Endothelial cell of umbilical vein (primary cell): Measurements from ENCODE around the gene CFAP46. TPM values are rescaled to one million over a fixed set of nuclear protein-coding genes. Genes with fewer than 3 reads are reported as not detected.

Experiments used
- BruUV-seq: library from RNA; stranded (reverse); fragments of 400-500 nt; replicated peaks from 2 replicates; lab custom pipeline; 2021; lab: Mats Ljungman, UMichigan
- CTCF ChIA-PET: fragments of 300-600, 350-600 bp; sonication (Branson Sonifier 250); formaldehyde crosslinking; loops from one replicate; lab custom pipeline; 2021; ENCODE audit warnings: antibody characterized with exemption, inconsistent platforms; lab: Charles Lee
- POLR2A ChIA-PET: fragments of 300-600, 350-600 bp; sonication (Branson Sonifier 250); formaldehyde crosslinking; loops from one replicate; lab custom pipeline; 2021; ENCODE audit warnings: antibody characterized with exemption, inconsistent platforms; lab: Charles Lee
- DNase-seq: peaks from one replicate; pipeline ENCODE4 v3.0.0-alpha.2; 2011; ENCODE audit warnings: low read depth, low spot score
- FAIRE-seq: peaks from 2 replicates; lab custom pipeline; 2011; peaks lifted over from hg19 to GRCh38; lab: Jason Lieb, UNC
- H2AFZ ChIP-seq: 2 replicates; pipeline ENCODE4 v1.6.0; 2012; ENCODE audit warnings: low read depth, low read length, control low read depth, inconsistent platforms
- H3K27ac ChIP-seq: 2 replicates; pipeline ENCODE4 v1.5.1; 2011; ENCODE audit warnings: low read depth, mild to moderate bottlenecking, control low read depth, low read length, moderate library complexity; ENCODE audit not compliant: insufficient read depth
- H3K27me3 ChIP-seq, 2 experiments: 2 replicates each; pipeline versions ENCODE4 v1.6.0 to v1.6.1; 2011; ENCODE audit warnings: low read length in 2 of 2, mixed read lengths in 1 of 2; ENCODE audit not compliant: control insufficient read depth in 2 of 2, insufficient read depth in 2 of 2
- H3K36me3 ChIP-seq, 2 experiments: 2 replicates in 1 of 2; 3 replicates in 1 of 2; pipeline ENCODE4 v1.5.1; 2011; ENCODE audit warnings: low read length in 2 of 2, mild to moderate bottlenecking in 1 of 2, moderate library complexity in 1 of 2; ENCODE audit not compliant: control insufficient read depth in 2 of 2, insufficient read depth in 2 of 2; ENCODE audit errors: extremely low read depth in 1 of 2
- H3K4me1 ChIP-seq: 3 replicates; pipeline ENCODE4 v1.5.1; 2011; ENCODE audit warnings: mild to moderate bottlenecking, low read length; ENCODE audit not compliant: control insufficient read depth, insufficient read depth; ENCODE audit errors: extremely low read depth
- H3K4me2 ChIP-seq: 2 replicates; pipeline ENCODE4 v1.6.1; 2011; ENCODE audit warnings: low read length, control low read depth, mixed read lengths; ENCODE audit not compliant: insufficient read depth
- H3K4me3 ChIP-seq, 3 experiments: fragments of 200-600 bp in 1 of 3; sonication (generic), shearing (Covaris generic) in 1 of 3; replicated peaks in 1 of 3; 2 replicates each; pipeline ENCODE4 v1.5.1; 2011 to 2016; ENCODE audit warnings: control low read depth in 3 of 3, low read length in 3 of 3, mild to moderate bottlenecking in 2 of 3, inconsistent platforms in 1 of 3, low read depth in 1 of 3, moderate library complexity in 1 of 3; ENCODE audit not compliant: insufficient read depth in 1 of 3
- H3K79me2 ChIP-seq: 2 replicates; pipeline ENCODE4 v1.6.0; 2012; ENCODE audit warnings: low read length, inconsistent platforms; ENCODE audit not compliant: control insufficient read depth, insufficient read depth
- H3K9ac ChIP-seq: replicated peaks from 2 replicates; pipeline ENCODE3; 2011; ENCODE audit warnings: low read length, control low read depth; ENCODE audit not compliant: insufficient read depth; ENCODE audit errors: extremely low read depth
- H3K9me1 ChIP-seq: replicated peaks from 3 replicates; pipeline ENCODE4 v1.6.0; 2011; ENCODE audit warnings: mild to moderate bottlenecking, low read length; ENCODE audit not compliant: control insufficient read depth, insufficient read depth; ENCODE audit errors: extremely low read depth
- H3K9me3 ChIP-seq: replicated peaks from 2 replicates; pipeline ENCODE4 v1.5.1; 2012; ENCODE audit warnings: low read length, inconsistent platforms; ENCODE audit not compliant: control insufficient read depth, insufficient read depth
- H4K20me1 ChIP-seq: replicated peaks from 2 replicates; pipeline ENCODE3; 2011; ENCODE audit warnings: mild to moderate bottlenecking, low read length; ENCODE audit not compliant: control insufficient read depth, insufficient read depth; ENCODE audit errors: extremely low read depth
- EZH2 ChIP-seq: IDR thresholded peaks from 2 replicates; pipeline ENCODE4 v1.6.1; 2012; ENCODE audit warnings: borderline replicate concordance, low read depth, mild to moderate bottlenecking, moderate library complexity, low read length, inconsistent platforms; ENCODE audit not compliant: severe bottlenecking
- JUN ChIP-seq: IDR thresholded peaks from 2 replicates; pipeline ENCODE4 v1.6.1; 2011; ENCODE audit warnings: borderline replicate concordance, low read depth; ENCODE audit not compliant: insufficient read length, insufficient read depth
- MYC ChIP-seq: IDR thresholded peaks from one replicate; pipeline ENCODE4 v1.6.1; 2011; ENCODE audit warnings: mild to moderate bottlenecking, low read depth, low read length
- POLR2A ChIP-seq: IDR thresholded peaks from 2 replicates; pipeline ENCODE4 v1.6.1; 2012; ENCODE audit warnings: low read depth, mild to moderate bottlenecking, control low read depth, low read length
- POLR2AphosphoS5 ChIP-seq: IDR thresholded peaks from 2 replicates; pipeline ENCODE4 v1.6.1; 2012; ENCODE audit warnings: low read depth, mild to moderate bottlenecking, control low read depth, low read length, moderate library complexity; ENCODE audit not compliant: insufficient read depth
- dilution Hi-C: fragments of 300-500 bp; cut with MboI; formaldehyde crosslinking; loops from one replicate; pipeline ENCODE4 v1.15.0; 2019; ENCODE audit warnings: low sequenced_read_pairs; ENCODE audit not compliant: extremely low pct_ligation_motif_present
- intact Hi-C: fragments of 100-400 bp; cut with micrococcal nuclease; formaldehyde crosslinking; loops from one replicate; pipeline ENCODE4 v1.10.0; 2022
- polyA plus RNA-seq, 4 experiments: library from polyadenylated mRNA; depleted of rRNA in 3 of 4; stranded (reverse) in 3 of 4; unstranded in 1 of 4; fragments of >200 nt; gene quantifications; 2 replicates each; pipeline versions ENCODE4 v1.2.1 to v1.2.3, GENCODE V29; 2011 to 2012; ENCODE audit warnings: missing spikeins in 1 of 4
- total RNA-seq: library from RNA; stranded (reverse); gene quantifications from 2 replicates; pipeline ENCODE4 v1.2.3, GENCODE V29; 2021
- TF ChIP-seq, protein P1 (sequence below): IDR thresholded peaks from 2 replicates; pipeline ENCODE4 v1.6.1; 2011; ENCODE audit not compliant: insufficient read depth, insufficient read length
- TF ChIP-seq, protein P2 (sequence below), 2 donors: IDR thresholded peaks; 1 replicate in 1 of 2; 2 replicates in 1 of 2; pipeline ENCODE4 v1.5.1; 2011; ENCODE audit warnings: low read length in 2 of 2, mild to moderate bottlenecking in 2 of 2, moderate library complexity in 2 of 2, control low read depth in 1 of 2, inconsistent platforms in 1 of 2, low read depth in 1 of 2; ENCODE audit not compliant: insufficient read depth in 1 of 2; ENCODE audit errors: extremely low read depth in 1 of 2

Gene CFAP46
- total and polyA plus RNA-seq, 2 donors (not counting 3 experiments of a cell fraction or from before 2014, with no cell fraction given): 0.75 to 0.98 TPM

DNA sequence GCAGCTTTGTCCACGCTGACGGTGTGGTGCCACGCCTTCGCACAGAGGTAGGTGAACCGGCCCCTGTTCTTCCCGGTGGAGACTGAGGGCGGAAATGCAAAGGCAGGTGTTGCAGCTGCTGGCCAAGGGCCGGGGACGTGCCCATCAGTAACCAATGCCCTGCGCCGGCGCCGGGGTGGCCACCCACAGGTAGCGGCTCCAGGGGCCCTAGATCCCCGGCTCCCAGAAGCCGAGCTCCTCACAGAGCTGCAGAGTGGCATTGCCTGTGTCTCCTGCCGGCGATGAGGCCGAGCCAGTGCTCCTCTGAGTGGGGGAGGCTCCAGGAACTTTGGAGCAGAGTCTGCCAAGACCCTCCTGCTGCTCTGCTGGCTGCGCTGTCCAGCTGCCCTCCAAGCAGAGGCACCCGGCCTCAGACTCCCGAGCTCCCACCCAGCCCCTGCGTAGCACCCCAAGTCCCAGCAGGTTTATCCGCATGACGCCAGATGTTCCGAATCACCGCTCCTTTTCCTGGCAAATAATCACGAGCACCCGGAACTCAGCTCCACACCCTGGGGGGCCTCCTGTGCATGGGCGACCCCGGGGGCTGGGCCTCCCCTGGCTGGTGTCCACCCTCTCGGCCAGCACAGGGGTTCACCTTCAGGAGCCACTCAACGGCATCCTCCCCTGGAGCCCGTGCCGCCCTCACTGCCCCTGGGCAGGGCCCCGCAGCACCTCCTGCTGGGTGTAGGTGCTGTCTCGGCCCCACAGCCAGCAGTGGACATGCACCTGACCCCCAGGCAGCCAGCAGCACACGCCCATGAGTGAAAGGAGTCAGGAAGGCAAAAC lies 22.1 kb downstream of the CFAP46 start:
- BruUV-seq: no TSS peak
- dilution Hi-C loops: no loop called here
- no peak for TF ChIP-seq POLR2AphosphoS5
- TF ChIP-seq JUN: no peak
- TF ChIP-seq MYC: no peak
- no peak for TF ChIP-seq EZH2
- no peak for TF ChIP-seq POLR2A
- TF ChIP-seq, protein P1, sequence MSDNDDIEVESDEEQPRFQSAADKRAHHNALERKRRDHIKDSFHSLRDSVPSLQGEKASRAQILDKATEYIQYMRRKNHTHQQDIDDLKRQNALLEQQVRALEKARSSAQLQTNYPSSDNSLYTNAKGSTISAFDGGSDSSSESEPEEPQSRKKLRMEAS: no peak
- TF ChIP-seq, protein P2, sequence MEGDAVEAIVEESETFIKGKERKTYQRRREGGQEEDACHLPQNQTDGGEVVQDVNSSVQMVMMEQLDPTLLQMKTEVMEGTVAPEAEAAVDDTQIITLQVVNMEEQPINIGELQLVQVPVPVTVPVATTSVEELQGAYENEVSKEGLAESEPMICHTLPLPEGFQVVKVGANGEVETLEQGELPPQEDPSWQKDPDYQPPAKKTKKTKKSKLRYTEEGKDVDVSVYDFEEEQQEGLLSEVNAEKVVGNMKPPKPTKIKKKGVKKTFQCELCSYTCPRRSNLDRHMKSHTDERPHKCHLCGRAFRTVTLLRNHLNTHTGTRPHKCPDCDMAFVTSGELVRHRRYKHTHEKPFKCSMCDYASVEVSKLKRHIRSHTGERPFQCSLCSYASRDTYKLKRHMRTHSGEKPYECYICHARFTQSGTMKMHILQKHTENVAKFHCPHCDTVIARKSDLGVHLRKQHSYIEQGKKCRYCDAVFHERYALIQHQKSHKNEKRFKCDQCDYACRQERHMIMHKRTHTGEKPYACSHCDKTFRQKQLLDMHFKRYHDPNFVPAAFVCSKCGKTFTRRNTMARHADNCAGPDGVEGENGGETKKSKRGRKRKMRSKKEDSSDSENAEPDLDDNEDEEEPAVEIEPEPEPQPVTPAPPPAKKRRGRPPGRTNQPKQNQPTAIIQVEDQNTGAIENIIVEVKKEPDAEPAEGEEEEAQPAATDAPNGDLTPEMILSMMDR (IDR thresholded peaks at IDR 0.05; ENCODE audit: extremely low read depth in 1 of 2, insufficient read depth in 1 of 2, low read depth in 1 of 2, low read length in 2 of 2): no peak
- POLR2A ChIA-PET: no interaction called here
- H3K27ac ChIP-seq: no peak overlapping the region
- H3K9me1 ChIP-seq: no peaks in the 10 kb centered on the region
- H3K9me3 ChIP-seq: no peaks in the 10 kb centered on the region
- no peak overlapping the region for H3K4me2 ChIP-seq
- no peak overlapping the region for H3K4me3 ChIP-seq
- no peaks in the 10 kb centered on the region for H3K27me3 ChIP-seq
- DNase-seq (no peak), FAIRE-seq (no peak)
- CTCF ChIA-PET: no interaction called here
- H3K9ac ChIP-seq: no peak overlapping the region
- H3K79me2 ChIP-seq: no peaks in the 10 kb centered on the region
- intact Hi-C loops: no loop called here
- no peak overlapping the region for H2AFZ ChIP-seq
- no peaks in the 10 kb centered on the region for H3K4me1 ChIP-seq
- no peaks in the 10 kb centered on the region for H3K36me3 ChIP-seq
- no peaks in the 10 kb centered on the region for H4K20me1 ChIP-seq
